ENCODE results near the gene AFAP1.
"Not testable (repeated sequence)": the region's sequence is repeated elsewhere in the genome, so short reads cannot be mapped to it uniquely, and the experiment has no call there.

AFAP1 gene

GRCh38 chr4:7956934-7957656 lies 17.4 kb upstream of the AFAP1 start:
- no peak for DNase-seq (ENCODE audit: insufficient read length)
- FAIRE-seq = no peak
- TF ChIP-seq POLR2A (IDR thresholded peaks at IDR 0.05; ENCODE audit: low read depth, low read length) (no peak), TAF1 (IDR thresholded peaks at IDR 0.05; ENCODE audit: borderline replicate concordance, low read depth, low read length) (no peak), POLR2AphosphoS5 (IDR thresholded peaks at IDR 0.05; ENCODE audit: low read depth, low read length) (no peak)

DNA sequence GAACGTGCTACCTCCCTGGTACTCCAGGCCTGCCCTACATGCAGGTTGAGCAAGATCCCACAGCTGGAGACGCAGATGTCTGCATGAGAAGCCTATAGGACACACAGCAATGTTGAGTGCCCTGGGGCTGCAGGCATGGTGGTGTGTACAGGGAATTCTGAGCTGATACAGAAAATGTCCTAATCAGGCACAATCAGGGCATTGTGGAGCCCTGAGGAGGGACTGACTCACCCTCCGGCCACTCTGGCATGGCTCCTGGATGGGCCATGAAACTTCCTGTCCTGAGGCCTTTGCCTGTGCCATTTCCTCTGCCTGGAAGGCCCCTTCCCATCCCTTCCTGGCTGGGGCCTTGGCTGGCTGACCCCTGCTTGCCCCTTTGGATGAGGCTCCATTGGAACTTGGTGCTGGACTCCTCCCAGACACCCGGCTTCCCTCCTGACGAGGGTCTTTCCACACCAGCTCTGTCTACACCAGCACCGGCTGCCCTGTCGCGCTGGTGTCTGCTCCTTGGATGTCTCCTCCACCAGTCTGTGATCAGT lies 16.7 kb upstream of the AFAP1 start:
- TF ChIP-seq POLR2AphosphoS5 (IDR thresholded peaks at IDR 0.05; ENCODE audit: low read depth, low read length) (no peak), POLR2A (IDR thresholded peaks at IDR 0.05; ENCODE audit: low read depth, low read length) (no peak), TAF1 (IDR thresholded peaks at IDR 0.05; ENCODE audit: borderline replicate concordance, low read depth, low read length) (no peak)
- FAIRE-seq = no peak
- DNase-seq (ENCODE audit: insufficient read length) = no peak

GRCh38 chr4:7955393-7955792 lies 15.7 kb upstream of the AFAP1 start:
- FAIRE-seq (no peak), DNase-seq (ENCODE audit: insufficient read length) (no peak)
- TF ChIP-seq POLR2AphosphoS5 (IDR thresholded peaks at IDR 0.05; ENCODE audit: low read depth, low read length) = no peak
- no peak for TF ChIP-seq TAF1 (IDR thresholded peaks at IDR 0.05; ENCODE audit: borderline replicate concordance, low read depth, low read length)
- no peak for TF ChIP-seq POLR2A (IDR thresholded peaks at IDR 0.05; ENCODE audit: low read depth, low read length)

DNA sequence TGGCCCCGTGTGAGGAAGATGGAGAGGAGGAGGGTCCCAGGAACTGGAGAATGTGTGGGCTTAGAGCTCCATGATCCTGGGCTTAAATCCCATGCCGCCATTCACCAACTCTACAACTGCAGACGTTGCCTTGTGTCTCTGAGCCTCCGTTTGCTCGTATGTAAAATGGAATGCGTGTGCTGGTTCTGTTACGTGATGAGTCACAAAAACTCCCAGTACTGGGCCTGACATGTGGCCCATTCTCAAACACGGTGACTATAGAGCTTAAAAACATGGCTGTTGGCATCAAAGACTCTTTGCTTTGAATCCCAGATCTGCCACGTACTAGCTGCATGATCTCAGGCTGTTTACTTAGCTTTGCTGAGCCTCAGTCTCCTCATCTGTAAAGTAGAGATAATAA lies 13.0 kb upstream of the AFAP1 start:
- no peak for FAIRE-seq
- TF ChIP-seq TAF1 (IDR thresholded peaks at IDR 0.05; ENCODE audit: borderline replicate concordance, low read depth, low read length) (no peak), POLR2AphosphoS5 (IDR thresholded peaks at IDR 0.05; ENCODE audit: low read depth, low read length) (no peak), POLR2A (IDR thresholded peaks at IDR 0.05; ENCODE audit: low read depth, low read length) (no peak)
- DNase-seq (ENCODE audit: insufficient read length) = no peak

- FAIRE-seq = no peak
- TF ChIP-seq TAF1 (IDR thresholded peaks at IDR 0.05; ENCODE audit: borderline replicate concordance, low read depth, low read length) (no peak), POLR2A (IDR thresholded peaks at IDR 0.05; ENCODE audit: low read depth, low read length) (no peak), POLR2AphosphoS5 (IDR thresholded peaks at IDR 0.05; ENCODE audit: low read depth, low read length) (no peak)
- DNase-seq (ENCODE audit: insufficient read length) = no peak
These were observed 10.8 kb upstream of the AFAP1 start for GRCh38 chr4:7950301-7951092.

- FAIRE-seq (no peak), DNase-seq (ENCODE audit: insufficient read length) (no peak)
- TF ChIP-seq POLR2A (IDR thresholded peaks at IDR 0.05; ENCODE audit: low read depth, low read length) (no peak), POLR2AphosphoS5 (IDR thresholded peaks at IDR 0.05; ENCODE audit: low read depth, low read length) (no peak), TAF1 (IDR thresholded peaks at IDR 0.05; ENCODE audit: borderline replicate concordance, low read depth, low read length) (no peak)
These were observed 10.1 kb upstream of the AFAP1 start for GRCh38 chr4:7949759-7950158.

- no peak for DNase-seq (ENCODE audit: insufficient read length)
- TF ChIP-seq TAF1 (IDR thresholded peaks at IDR 0.05; ENCODE audit: borderline replicate concordance, low read depth, low read length) = no peak
- TF ChIP-seq POLR2A (IDR thresholded peaks at IDR 0.05; ENCODE audit: low read depth, low read length) = no peak
- no peak for TF ChIP-seq POLR2AphosphoS5 (IDR thresholded peaks at IDR 0.05; ENCODE audit: low read depth, low read length)
- no peak for FAIRE-seq
These were observed 8.3 kb upstream of the AFAP1 start for GRCh38 chr4:7947927-7948326.

DNA sequence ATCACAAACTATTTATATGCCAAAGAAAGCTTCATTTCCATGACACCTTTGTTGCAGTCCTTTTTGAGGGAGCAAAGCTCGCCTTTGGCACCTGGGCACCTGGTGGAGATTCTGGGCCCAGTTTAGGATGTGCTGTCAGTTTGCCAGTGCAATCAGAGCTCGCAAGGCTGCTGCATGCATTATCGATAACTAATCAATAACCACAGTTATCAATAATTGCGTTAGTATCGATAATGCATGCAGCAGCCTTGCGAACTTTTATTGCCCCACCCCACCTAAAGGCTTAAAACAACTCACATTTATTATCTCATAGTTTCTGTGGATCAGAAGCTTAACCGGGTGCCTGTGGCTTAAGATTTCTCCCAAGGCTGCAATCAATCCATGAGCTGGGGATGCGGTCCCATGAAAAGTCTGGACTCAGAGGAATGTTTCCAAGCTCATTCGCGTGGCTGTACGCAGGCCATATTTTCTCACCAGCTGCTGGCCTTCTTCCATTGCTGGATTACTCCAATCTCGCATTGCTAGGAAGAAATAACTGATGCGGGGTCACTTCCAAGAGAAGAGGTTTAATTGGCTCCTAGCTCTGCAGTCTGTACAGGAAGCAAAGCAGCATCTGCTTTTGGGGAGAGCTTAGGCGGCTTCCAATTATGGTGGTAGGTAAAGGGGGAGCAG lies 6.2 kb upstream of the AFAP1 start:
- TF ChIP-seq POLR2A (IDR thresholded peaks at IDR 0.05; ENCODE audit: low read depth, low read length) (no peak), POLR2AphosphoS5 (IDR thresholded peaks at IDR 0.05; ENCODE audit: low read depth, low read length) (no peak), TAF1 (IDR thresholded peaks at IDR 0.05; ENCODE audit: borderline replicate concordance, low read depth, low read length) (no peak)
- FAIRE-seq = no peak
- DNase-seq (ENCODE audit: insufficient read length) = no peak

DNA sequence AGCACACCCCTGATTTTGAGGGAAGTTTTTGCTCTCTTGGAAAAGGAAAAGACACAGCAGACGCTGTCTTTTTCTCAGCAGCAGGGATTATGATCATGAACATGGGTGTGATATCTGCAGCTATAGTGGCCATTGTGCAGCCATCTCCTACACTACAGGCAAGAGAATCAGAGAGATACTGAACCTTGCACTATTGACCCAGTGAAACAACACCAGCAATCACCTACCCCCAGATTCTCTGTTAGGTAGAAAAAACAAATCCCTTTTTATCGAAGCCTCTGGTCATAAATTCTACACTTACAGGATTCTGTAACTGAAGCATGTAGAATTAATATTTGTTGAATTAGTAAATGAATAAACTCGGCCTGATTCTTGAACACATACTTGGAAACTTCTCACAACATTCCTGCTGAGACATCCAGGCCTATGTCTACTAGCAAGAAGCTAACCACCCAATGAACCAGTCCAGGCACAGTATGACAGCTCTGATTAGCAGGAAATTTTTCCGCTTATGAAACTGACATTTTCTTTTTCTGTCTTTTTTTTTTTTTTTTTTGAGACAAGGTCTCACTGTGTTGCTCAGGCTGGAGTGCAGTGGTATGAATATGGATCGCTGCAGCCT lies 5.0 kb upstream of the AFAP1 start:
- DNase-seq (ENCODE audit: insufficient read length) = no peak
- TF ChIP-seq POLR2A (IDR thresholded peaks at IDR 0.05; ENCODE audit: low read depth, low read length) (no peak), POLR2AphosphoS5 (IDR thresholded peaks at IDR 0.05; ENCODE audit: low read depth, low read length) (no peak), TAF1 (IDR thresholded peaks at IDR 0.05; ENCODE audit: borderline replicate concordance, low read depth, low read length) (no peak)
- no peak for FAIRE-seq

- FAIRE-seq; DNase-seq (ENCODE audit: insufficient read length): not testable (repeated sequence)
These were observed 4.0 kb upstream of the AFAP1 start for GRCh38 chr4:7943688-7944087.

- TF ChIP-seq POLR2A (IDR thresholded peaks at IDR 0.05; ENCODE audit: low read depth, low read length) (no peak), POLR2AphosphoS5 (IDR thresholded peaks at IDR 0.05; ENCODE audit: low read depth, low read length) (no peak), TAF1 (IDR thresholded peaks at IDR 0.05; ENCODE audit: borderline replicate concordance, low read depth, low read length) (no peak)
- FAIRE-seq (no peak), DNase-seq (ENCODE audit: insufficient read length) (no peak)
These were observed 3.5 kb upstream of the AFAP1 start for GRCh38 chr4:7943211-7943610.
